Keratinocyte (primary cell): ENCODE results near the gene HKDC1. TPM values are rescaled to one million over a fixed set of nuclear protein-coding genes. Genes with fewer than 3 reads are reported as not detected.

Experiments
- DNase-seq: peaks from one replicate; pipeline ENCODE4 v3.0.0-alpha.2; 2011; ENCODE audit warnings: low read depth, missing footprints, low spot score
- FAIRE-seq: peaks from 2 replicates; lab custom pipeline; 2011; peaks lifted over from hg19 to GRCh38; lab: Jason Lieb, UNC
- H2AFZ ChIP-seq: 2 replicates; pipeline ENCODE4 v1.6.0; 2012; ENCODE audit warnings: low read length, control low read depth, inconsistent platforms; ENCODE audit not compliant: control insufficient read depth
- H3K27ac ChIP-seq: 2 replicates; pipeline ENCODE4 v1.5.1; 2011; ENCODE audit warnings: low read length; ENCODE audit not compliant: control insufficient read depth, insufficient read depth
- H3K27me3 ChIP-seq: 3 replicates; pipeline ENCODE4 v1.6.0; 2011; ENCODE audit warnings: low read length; ENCODE audit not compliant: control insufficient read depth, insufficient read depth; ENCODE audit errors: extremely low read depth
- H3K36me3 ChIP-seq, 2 experiments: 2 replicates in 1 of 2; 3 replicates in 1 of 2; pipeline ENCODE4 v1.5.1; 2011; ENCODE audit warnings: low read length in 2 of 2, mild to moderate bottlenecking in 1 of 2; ENCODE audit not compliant: control insufficient read depth in 2 of 2, insufficient read depth in 2 of 2; ENCODE audit errors: extremely low read depth in 1 of 2
- H3K4me1 ChIP-seq: 3 replicates; pipeline ENCODE4 v1.5.1; 2011; ENCODE audit warnings: low read length; ENCODE audit not compliant: control insufficient read depth, insufficient read depth; ENCODE audit errors: extremely low read depth
- H3K4me2 ChIP-seq: 3 replicates; pipeline ENCODE4 v1.6.0; 2011; ENCODE audit warnings: low read depth, low read length; ENCODE audit not compliant: control insufficient read depth, insufficient read depth; ENCODE audit errors: extremely low read depth
- H3K4me3 ChIP-seq, 3 experiments: fragments of 200-600 bp in 1 of 3; sonication (generic) in 1 of 3; 2 replicates in 2 of 3; 3 replicates in 1 of 3; pipeline ENCODE4 v1.5.1; 2011 to 2016; ENCODE audit warnings: low read length in 3 of 3, mild to moderate bottlenecking in 3 of 3, control low read depth in 2 of 3, inconsistent platforms in 1 of 3, low read depth in 1 of 3, mixed read lengths in 1 of 3, mixed run types in 1 of 3, moderate library complexity in 1 of 3; ENCODE audit not compliant: control insufficient read depth in 2 of 3, insufficient read depth in 2 of 3; ENCODE audit errors: extremely low read depth in 1 of 3
- H3K79me2 ChIP-seq: 2 replicates; pipeline ENCODE4 v1.6.0; 2012; ENCODE audit warnings: low read length; ENCODE audit not compliant: control insufficient read depth, insufficient read depth
- H3K9ac ChIP-seq: 3 replicates; pipeline ENCODE4 v1.6.0; 2011; ENCODE audit warnings: low read length; ENCODE audit not compliant: control insufficient read depth, insufficient read depth; ENCODE audit errors: extremely low read depth
- H3K9me1 ChIP-seq: 3 replicates; pipeline ENCODE4 v1.6.0; 2011; ENCODE audit warnings: low read length; ENCODE audit not compliant: control insufficient read depth, insufficient read depth; ENCODE audit errors: extremely low read depth
- H3K9me3 ChIP-seq: 2 replicates; pipeline ENCODE4 v1.5.1; 2012; ENCODE audit warnings: low read depth, low read length; ENCODE audit not compliant: control insufficient read depth
- H4K20me1 ChIP-seq: 3 replicates; pipeline ENCODE4 v1.6.0; 2011; ENCODE audit warnings: low read length; ENCODE audit not compliant: control insufficient read depth, insufficient read depth; ENCODE audit errors: extremely low read depth
- EZH2 ChIP-seq: IDR thresholded peaks from one replicate; pipeline ENCODE4 v1.6.1; 2012; ENCODE audit warnings: inconsistent platforms, mild to moderate bottlenecking, low read length, moderate library complexity
- dilution Hi-C: fragments of 300-500 bp; cut with MboI; formaldehyde crosslinking; loops from one replicate; pipeline ENCODE4 v1.7.0; 2020; ENCODE audit warnings: low sequenced_read_pairs; ENCODE audit not compliant: extremely low pct_ligation_motif_present
- polyA plus RNA-seq, 5 experiments: library from polyadenylated mRNA; depleted of rRNA in 3 of 5; stranded (reverse) in 3 of 5; stranded (forward) in 1 of 5; unstranded in 1 of 5; fragments of >200 nt; gene quantifications; 1 replicate in 1 of 5; 2 replicates in 3 of 5; 3 replicates in 1 of 5; pipeline versions ENCODE4 v1.2.1 to v1.2.3, GENCODE V29; 2011 to 2012; ENCODE audit warnings: missing spikeins in 2 of 5, low read depth in 1 of 5, low replicate concordance in 1 of 5
- TF ChIP-seq, protein P1 (sequence below), 3 experiments: IDR thresholded peaks in 1 of 3; conservative IDR thresholded peaks in 1 of 3; optimal IDR thresholded peaks in 1 of 3; 2 replicates in 2 of 3; 3 replicates in 1 of 3; pipeline versions ENCODE3 to v1.5.1; 2011; ENCODE audit warnings: low read length in 3 of 3, mild to moderate bottlenecking in 3 of 3, moderate library complexity in 2 of 3, control low read depth in 1 of 3, inconsistent platforms in 1 of 3; ENCODE audit not compliant: insufficient read depth in 2 of 3; ENCODE audit errors: extremely low read depth in 1 of 3

HKDC1 gene
- polyA plus RNA-seq, 1 donor (not counting 4 experiments of a cell fraction or from before 2014, with no cell fraction given): 0.33 TPM

DNA sequence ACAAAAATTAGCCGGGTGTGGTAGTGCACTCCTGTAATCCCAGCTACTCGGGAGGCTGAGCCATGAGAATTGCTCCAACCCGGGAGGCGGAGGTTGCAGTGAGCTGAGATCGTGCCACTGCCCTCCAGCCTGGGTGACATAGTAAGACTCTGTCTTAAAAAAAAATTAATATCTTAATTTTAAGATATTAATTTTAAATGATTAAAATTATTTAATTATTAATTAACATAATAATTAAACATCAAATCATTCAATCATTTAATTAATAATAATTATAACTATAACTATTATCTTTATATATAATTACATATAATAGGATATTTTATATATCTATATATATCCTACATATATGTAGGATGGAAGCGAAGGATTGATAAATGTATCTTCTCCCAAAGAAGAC is 56.4 kb downstream of the HKDC1 start:
- H2AFZ ChIP-seq: no peak overlapping the region
- H3K9ac ChIP-seq: no peak overlapping the region
- no peak for FAIRE-seq
- no peak overlapping the region for H3K27ac ChIP-seq
- no peak overlapping the region for H3K4me3 ChIP-seq
- no peak for DNase-seq
- no peaks in the 10 kb centered on the region for H3K4me1 ChIP-seq
- dilution Hi-C loops: no loop called here
- no peaks in the 10 kb centered on the region for H3K9me3 ChIP-seq
- TF ChIP-seq EZH2: no peak
- TF ChIP-seq, protein P1, sequence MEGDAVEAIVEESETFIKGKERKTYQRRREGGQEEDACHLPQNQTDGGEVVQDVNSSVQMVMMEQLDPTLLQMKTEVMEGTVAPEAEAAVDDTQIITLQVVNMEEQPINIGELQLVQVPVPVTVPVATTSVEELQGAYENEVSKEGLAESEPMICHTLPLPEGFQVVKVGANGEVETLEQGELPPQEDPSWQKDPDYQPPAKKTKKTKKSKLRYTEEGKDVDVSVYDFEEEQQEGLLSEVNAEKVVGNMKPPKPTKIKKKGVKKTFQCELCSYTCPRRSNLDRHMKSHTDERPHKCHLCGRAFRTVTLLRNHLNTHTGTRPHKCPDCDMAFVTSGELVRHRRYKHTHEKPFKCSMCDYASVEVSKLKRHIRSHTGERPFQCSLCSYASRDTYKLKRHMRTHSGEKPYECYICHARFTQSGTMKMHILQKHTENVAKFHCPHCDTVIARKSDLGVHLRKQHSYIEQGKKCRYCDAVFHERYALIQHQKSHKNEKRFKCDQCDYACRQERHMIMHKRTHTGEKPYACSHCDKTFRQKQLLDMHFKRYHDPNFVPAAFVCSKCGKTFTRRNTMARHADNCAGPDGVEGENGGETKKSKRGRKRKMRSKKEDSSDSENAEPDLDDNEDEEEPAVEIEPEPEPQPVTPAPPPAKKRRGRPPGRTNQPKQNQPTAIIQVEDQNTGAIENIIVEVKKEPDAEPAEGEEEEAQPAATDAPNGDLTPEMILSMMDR (optimal IDR thresholded peaks at IDR 0.05 in 1 of 3, IDR thresholded peaks at IDR 0.05 in 1 of 3, conservative IDR thresholded peaks at IDR 0.05 in 1 of 3; ENCODE audit: extremely low read depth in 1 of 3, insufficient read depth in 2 of 3, low read length in 3 of 3): no peak
- no peak overlapping the region for H3K4me2 ChIP-seq
- no peaks in the 10 kb centered on the region for H3K36me3 ChIP-seq
- H3K27me3 ChIP-seq: no peaks in the 10 kb centered on the region
- no peaks in the 10 kb centered on the region for H3K9me1 ChIP-seq
- H4K20me1 ChIP-seq: no peaks in the 10 kb centered on the region
- no peaks in the 10 kb centered on the region for H3K79me2 ChIP-seq

DNA sequence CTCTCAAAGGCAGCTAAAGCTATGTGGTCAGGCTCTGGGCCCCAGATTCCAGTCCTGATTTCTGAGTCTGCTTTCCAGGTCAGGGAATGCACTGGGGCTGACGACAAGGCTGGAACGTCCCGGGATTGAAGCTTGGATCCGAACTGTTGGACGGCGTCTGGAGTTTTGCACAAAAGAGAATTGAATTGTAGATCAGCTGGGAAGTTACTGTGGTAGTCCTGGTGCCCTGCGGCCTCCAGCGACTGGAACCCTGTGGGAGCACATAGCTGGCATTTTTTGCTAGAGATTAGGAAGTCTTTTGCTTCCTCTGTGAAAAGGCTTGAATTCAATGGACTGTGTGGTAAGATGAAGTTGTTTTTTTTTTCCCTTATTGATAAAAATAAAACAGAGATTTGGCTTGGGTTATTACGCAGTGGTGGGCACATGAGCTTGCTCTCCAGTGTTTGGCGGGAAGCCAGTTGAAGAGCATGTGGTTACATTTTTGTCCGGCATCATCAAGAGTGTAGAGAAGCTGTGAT is 58.4 kb downstream of the HKDC1 start, which contains the start of gene HK1:
Gene HK1 (plus strand): TSS at position 51 of the 518 bp plus-strand sequence.
- Histone ChIP-seq H3K4me3 (no peak within 1 kb of the TSS), H3K4me2 (no peak within 1 kb of the TSS), H3K27me3 (peaks cover 4% of the 10 kb centered on the region), H4K20me1 (no peaks in the 10 kb centered on the region), H3K9me3 (no peaks in the 10 kb centered on the region), H3K36me3 (no peaks in the 10 kb centered on the region), H3K9ac (no peak within 1 kb of the TSS), H2AFZ (no peak within 1 kb of the TSS), H3K79me2 (no peaks in the 10 kb centered on the region), H3K27ac (no peak within 1 kb of the TSS), H3K4me1 (no peaks in the 10 kb centered on the region), H3K9me1 (no peaks in the 10 kb centered on the region)
- DNase-seq (no peak), FAIRE-seq (no peak)
- no peak for TF ChIP-seq EZH2
- TF ChIP-seq, protein P1 (optimal IDR thresholded peaks at IDR 0.05 in 1 of 3, IDR thresholded peaks at IDR 0.05 in 1 of 3, conservative IDR thresholded peaks at IDR 0.05 in 1 of 3; ENCODE audit: extremely low read depth in 1 of 3, insufficient read depth in 2 of 3, low read length in 3 of 3): no peak
- dilution Hi-C loops: no loop called here
